Suppressor macrophage treated with lipopolysaccharide for 4 hours (primary cell): ENCODE results near the gene MYO1G.
A peak's percentile ranks its signal among the peaks of the same experiment; 100 is the strongest.
"Not testable (repeated sequence)": the region's sequence is repeated elsewhere in the genome, so short reads cannot be mapped to it uniquely, and the experiment has no call there.

Experiments used
- DNase-seq: peaks from one replicate; pipeline ENCODE4 v3.0.0-alpha.2; 2020

Gene MYO1G

DNA sequence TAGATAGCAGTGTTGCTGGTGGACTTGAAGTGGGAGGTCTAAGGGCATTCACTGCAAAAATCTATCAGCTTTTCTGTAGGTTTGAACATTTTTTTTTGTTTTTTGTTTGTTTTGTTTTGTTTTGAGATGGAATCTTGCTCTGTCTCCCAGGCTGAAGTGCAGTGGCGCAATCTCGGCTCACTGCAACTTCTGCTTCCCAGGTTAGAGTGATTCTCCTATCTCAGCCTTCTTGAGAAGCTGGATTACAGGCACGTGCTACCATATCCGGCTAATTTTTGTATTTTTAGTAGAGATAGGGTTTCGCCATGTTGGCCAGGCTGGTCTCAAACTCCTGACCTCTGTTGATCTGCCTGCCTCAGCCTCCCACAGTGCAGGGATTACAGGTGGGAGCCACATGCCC, 44.3 kb downstream of the MYO1G start:
- DNase-seq, result not testable (repeated sequence)

DNA sequence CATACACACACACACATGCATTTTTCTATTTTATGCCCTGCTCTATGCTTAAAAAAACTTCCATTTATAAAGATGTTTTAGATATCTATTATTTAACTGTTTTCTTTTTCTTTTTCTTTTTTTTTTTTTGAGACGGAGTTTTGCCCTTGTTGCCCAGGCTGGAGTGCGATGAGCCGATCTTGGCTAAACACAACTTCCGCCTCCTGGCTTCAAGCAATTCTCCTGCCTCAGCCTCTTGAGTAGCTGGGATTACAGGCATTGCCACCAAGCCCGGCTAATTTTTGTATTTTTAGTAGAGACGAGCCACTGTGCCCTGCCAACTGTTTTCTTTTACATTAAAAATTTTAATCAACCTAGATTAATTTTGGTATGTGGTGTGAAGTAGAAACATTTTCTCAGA, 47.9 kb downstream of the MYO1G start:
- no peak for DNase-seq

DNA sequence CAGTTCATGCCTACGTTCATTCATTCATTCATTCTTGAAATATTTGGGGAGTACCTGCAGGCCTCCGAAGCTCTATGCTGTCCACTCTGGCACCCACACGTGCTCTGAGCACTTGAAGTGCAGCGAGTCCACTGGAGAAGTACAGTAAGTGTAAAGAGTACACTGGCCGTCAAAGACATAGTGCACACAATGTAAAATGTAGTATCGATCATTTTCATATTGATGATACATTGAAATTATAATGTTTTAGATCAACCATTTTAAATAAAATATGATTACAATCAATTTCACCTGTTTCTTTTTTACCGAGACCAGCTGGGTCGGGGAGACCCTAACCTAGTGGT, 56.5 kb downstream of the MYO1G start:
- DNase-seq, result no peak

DNA sequence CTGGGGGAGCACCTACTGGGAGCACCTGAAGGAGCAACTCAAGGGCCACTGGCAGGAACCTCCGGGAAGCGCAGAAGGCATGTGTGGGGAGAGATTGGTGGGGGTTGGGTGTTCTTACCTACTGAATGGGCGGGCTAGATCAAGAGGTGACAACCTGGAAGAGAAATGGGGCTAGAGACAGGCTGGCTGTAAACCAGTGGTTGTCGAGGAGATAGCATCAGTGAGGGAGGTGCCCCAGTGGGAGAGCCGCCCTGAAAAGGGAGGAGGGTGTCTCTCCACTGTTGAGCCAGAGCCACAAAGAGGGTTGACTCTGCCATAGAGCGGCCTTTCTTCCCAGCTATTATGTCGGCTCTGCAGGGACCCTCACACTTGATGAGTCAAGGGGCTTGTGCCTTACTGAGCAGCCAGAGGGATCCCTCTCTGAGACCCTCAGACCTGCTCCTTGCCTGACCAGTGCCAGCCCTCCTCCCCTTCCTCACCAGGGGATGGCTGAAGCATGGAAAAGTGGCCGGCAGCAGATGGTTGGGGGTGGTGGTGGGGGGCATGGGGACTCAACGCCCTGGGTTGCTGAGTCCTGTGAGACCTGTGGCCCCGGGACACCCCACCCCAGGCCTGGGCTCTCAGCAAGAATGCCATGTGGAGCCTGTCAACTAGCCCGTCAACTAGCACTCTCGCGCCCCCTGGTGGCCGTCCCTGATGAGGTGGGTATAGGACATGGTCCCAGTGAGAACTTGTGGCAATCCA, 57.0 kb downstream of the MYO1G start:
- peak; percentile 95 for DNase-seq

DNA sequence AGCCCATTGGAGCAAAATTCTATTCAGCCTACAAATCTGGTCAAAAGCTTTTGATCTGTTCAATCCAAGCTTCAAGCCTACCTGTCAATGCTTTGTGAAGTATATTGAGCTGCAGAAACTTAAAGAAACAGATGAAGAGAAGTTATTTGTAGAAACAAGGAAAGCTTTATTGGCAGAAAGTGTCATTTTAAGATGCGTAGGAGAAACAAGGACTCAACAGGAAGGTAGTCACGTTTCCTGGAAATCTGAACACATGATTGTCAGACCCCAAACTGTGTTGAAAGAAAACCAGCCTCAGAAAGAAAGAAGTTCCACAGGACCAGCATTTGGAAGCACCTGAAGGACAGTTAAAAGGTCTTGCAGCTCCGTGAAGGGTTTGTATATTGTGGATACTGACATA, 58.7 kb downstream of the MYO1G start:
- DNase-seq, result peak; percentile 22

DNA sequence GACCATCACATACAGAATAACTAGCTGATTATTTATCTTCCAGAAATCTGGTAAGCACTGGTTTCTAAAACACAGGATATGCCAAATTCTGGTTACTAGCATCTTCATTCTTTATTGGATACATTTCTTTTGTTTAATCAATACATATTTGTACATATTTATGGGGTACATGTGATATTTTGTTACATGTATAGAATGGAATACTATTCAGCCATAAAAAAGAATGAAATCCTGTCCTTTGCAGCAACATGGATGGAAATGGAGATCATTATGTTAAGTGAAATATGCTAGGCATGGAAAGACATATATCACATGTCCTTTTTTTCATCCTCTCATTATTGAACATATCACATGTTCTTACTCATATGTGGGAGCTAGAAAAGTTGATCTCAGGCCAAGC, 60.8 kb downstream of the MYO1G start:
- DNase-seq, result no peak

DNA sequence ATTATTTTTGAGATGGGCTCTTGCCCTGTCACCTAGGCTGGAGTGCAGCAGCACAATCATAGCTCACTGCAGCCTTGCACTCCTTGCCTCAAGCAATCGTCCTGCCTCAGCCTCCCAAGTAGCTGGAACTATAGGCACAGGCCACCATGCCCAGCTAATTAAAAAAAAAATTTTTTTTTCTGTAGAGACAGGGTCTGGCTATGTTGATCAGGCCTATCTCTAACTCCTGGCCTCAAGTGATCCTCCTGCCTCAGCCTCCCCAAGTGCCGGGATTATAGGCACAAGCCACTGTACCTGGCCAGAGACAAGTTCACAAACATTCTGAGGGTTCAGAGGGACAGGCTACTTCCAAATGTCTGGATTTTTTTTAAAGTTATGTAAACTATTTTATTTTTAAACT, 61.4 kb downstream of the MYO1G start:
- DNase-seq, result no peak

DNA sequence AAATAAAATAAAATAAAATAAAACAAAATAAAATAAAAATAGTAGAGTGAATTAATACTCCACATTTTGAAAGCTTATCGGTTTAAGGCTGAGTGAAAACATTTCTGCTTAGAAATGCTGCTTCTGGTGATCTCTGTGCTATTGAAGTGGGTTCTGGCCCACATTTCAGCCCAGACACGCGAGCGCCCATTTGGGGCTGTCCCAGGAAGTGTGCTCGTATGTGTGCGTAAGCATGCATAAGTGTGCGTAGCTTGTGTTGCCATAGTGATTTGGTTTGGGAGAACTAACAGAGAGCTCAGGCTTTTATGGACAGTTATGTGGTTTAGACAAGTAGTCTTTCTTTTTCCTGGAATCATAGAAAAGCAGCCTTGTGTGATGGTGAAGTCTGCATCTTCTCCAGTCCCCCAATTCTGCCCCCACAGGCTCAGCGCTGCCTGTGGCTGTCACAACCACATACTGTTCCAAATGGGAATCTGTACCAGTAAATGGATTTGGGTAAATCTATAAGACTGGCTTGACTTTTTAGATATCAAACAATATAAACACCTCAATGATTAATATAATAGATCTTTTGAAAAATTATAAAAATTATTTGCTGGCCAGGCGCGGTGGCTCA, 63.7 kb downstream of the MYO1G start:
- peak; percentile 73 for DNase-seq

DNA sequence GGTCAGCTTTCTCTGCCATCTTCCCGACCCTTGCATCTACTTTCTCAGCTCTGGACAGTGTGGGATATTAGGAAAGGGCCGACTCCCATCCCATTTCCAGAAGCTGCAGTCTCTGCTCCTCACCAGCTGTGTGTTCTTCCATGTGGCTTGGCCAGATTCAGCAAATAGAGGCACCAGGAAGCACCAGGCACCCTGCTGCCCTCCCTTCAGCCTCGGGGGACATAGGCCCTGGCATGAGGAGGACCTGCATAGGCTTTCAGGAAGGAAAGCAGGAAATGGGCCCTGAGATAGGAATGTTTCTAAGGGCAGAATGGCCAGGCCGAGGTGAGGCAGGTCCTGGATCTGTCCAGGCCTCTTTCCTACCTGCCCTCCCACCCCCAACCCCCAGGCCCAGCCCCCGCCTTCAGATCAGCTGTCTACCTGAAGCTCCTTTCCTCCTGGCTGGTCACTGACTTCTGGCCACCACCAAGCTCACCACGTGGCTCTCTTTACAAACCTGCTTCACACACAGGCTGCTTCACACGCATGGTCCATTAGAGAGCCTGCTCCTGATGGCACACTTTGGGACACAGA, 66.0 kb downstream of the MYO1G start:
- no peak for DNase-seq
